ENCODE results near the gene TMEM219. TPM values are rescaled to one million over a fixed set of nuclear protein-coding genes. Genes with fewer than 3 reads are reported as not detected.
A peak's percentile ranks its signal among the peaks of the same experiment; 100 is the strongest.

TMEM219 gene
- total RNA-seq (2011; cell fraction: chromatin; rRNA removed; ENCODE audit: low replicate concordance): 34.9 and 76.7 TPM in 2 replicates
- 63.2 and 73.7 TPM in 2 replicates for total RNA-seq (2011; cell fraction: nucleolus; rRNA removed)
- total RNA-seq (2011; cell fraction: nucleoplasm; rRNA removed): 62.0 and 68.4 TPM in 2 replicates
- 56.4 and 60.5 TPM in 2 replicates for total RNA-seq (2014; rRNA removed)
- 34.1 and 35.3 TPM in 2 replicates for total RNA-seq (2014; rRNA removed; fragmentation: Illumina TruSeq; extraction: Trizol)
- 46.4 and 46.8 TPM in 2 replicates for total RNA-seq (2015; rRNA removed; fragmentation: Illumina TruSeq; extraction: Trizol)
- 57.7 and 64.6 TPM in 2 replicates for total RNA-seq (2021)
- polyA plus RNA-seq (2011; rRNA removed): 55.5 and 85.5 TPM in 2 replicates
- polyA plus RNA-seq (2011; cell fraction: cytosol; rRNA removed): 120 and 121 TPM in 2 replicates
- polyA plus RNA-seq (2011; cell fraction: nucleus; rRNA removed): 192 and 207 TPM in 2 replicates
- polyA plus RNA-seq (2012): 68.1 and 168 TPM in 2 replicates
- polyA plus RNA-seq (2014; fragmentation: Illumina TruSeq; extraction: Trizol): 41.5 and 48.3 TPM in 2 replicates
- 10 to 100 TPM; 49.4 to 57.1 TPM for polyA plus RNA-seq (2014; fragmentation: Nextera tagmentation; extraction: Ambion mirVana)
- 62.8 and 74.4 TPM in 2 replicates for polyA plus RNA-seq (2014; rRNA removed)
- polyA minus RNA-seq (2011; rRNA and poly(A)+ RNA removed): 23.5 and 23.6 TPM in 2 replicates
- 28.1 and 37.4 TPM in 2 replicates for polyA minus RNA-seq (2011; cell fraction: cytosol; rRNA and poly(A)+ RNA removed)
- polyA minus RNA-seq (2011; cell fraction: nucleus; rRNA and poly(A)+ RNA removed): 24.4 and 32.1 TPM in 2 replicates
- Bru-seq, nascent RNA: percentile 50 among the genes with signal in this experiment
- BruChase-seq, experiment 1, labeled RNA remaining after a 2-hour chase: percentile 51 among the genes with signal in this experiment
- percentile 54 among the genes with signal in this experiment for BruChase-seq, experiment 2, labeled RNA remaining after a 6-hour chase
- long read RNA-seq, experiment 1, transcript TMEM219-204 (5 exons, 1,292 nt): major isoform, 31 of 114 reads
- long read RNA-seq, experiment 1, transcript TMEM219-207 (6 exons, 926 nt): minor isoform, 7 of 114 reads
- long read RNA-seq, experiment 1, transcript TMEM219-201 (6 exons, 999 nt): minor isoform, 24 of 114 reads
- long read RNA-seq, experiment 1, partial matches to known transcripts: 17 of 114 reads
- long read RNA-seq, experiment 1, other reads (novel, unspliced or antisense): 32 of 114 reads
- long read RNA-seq, experiment 2, transcript TMEM219-201 (6 exons, 999 nt): minor isoform, 5 of 73 reads
- long read RNA-seq, experiment 2, transcript TMEM219-204 (5 exons, 1,292 nt): major isoform, 41 of 73 reads
- long read RNA-seq, experiment 2, partial matches to known transcripts: 15 of 73 reads
- long read RNA-seq, experiment 2, other reads (novel, unspliced or antisense): 10 of 73 reads
- long read RNA-seq, experiment 3, transcript TMEM219-204 (5 exons, 1,292 nt): major isoform, 13 of 37 reads
- long read RNA-seq, experiment 3, transcript TMEM219-201 (6 exons, 999 nt): minor isoform, 5 of 37 reads
- long read RNA-seq, experiment 3, partial matches to known transcripts: 2 of 37 reads
- long read RNA-seq, experiment 3, other reads (novel, unspliced or antisense): 14 of 37 reads

GRCh38 chr16:29961479-29962343 lies at the start of gene TMEM219:
Gene TMEM219 (plus strand): TSS chr16:29962079. CDS start chr16:29963144, 1,065 bp downstream.
- H3K4me3 ChIP-seq: peak within 1 kb of the TSS; percentile 69
- TSS peak; percentile 97 for BruUV-seq (replicated peaks)
- ChIA-PET POLR2A (interaction anchor here (0.6 to 3.3 kb wide), 8 partner anchors 12 to 810 kb away, joined by 3 to 18 read pairs (median 4); partner anchors contain the start of gene TAOK2), CTCF (ENCODE audit: low intra/inter-chr PET ratio) (no interaction called here)
- peak; percentile 98 for ATAC-seq
- peak; percentile 94 to 99 (median 98) for DNase-seq (ENCODE audit: extremely low read depth in 1 of 4, low spot score in 3 of 4)
- intact Hi-C loops (cut with micrococcal nuclease): loop anchor here (5.0 kb wide), 1 partner anchor 34 kb away; the partner anchor contains the start of gene KCTD13
- H3K27me3 ChIP-seq (ENCODE audit: control insufficient read depth in 2 of 2, insufficient read depth in 2 of 2, low read length in 2 of 2): no peaks in the 10 kb centered on the region
- H3K9me1 ChIP-seq (ENCODE audit: control insufficient read depth, insufficient read depth, low read length): no peaks in the 10 kb centered on the region
- peak within 1 kb of the TSS; percentile 87 for H3K4me2 ChIP-seq (ENCODE audit: insufficient read depth, low read length)
- no peaks in the 10 kb centered on the region for H4K20me1 ChIP-seq (replicated peaks; ENCODE audit: control insufficient read depth, insufficient read depth, low read length)
- peak; percentile 74 for FAIRE-seq
- H3K27ac ChIP-seq (ENCODE audit: extremely low read depth, low read depth, low read length): peak within 1 kb of the TSS; percentile 85
- peaks cover 7% of the 10 kb centered on the region; the same call in 2 of the 3 replicates for H3K79me2 ChIP-seq (ENCODE audit: control insufficient read depth, insufficient read depth, low read length)
- H3K9ac ChIP-seq (ENCODE audit: insufficient read depth in 1 of 2, low read depth in 2 of 2, low read length in 2 of 2): peak within 1 kb of the TSS; percentile 86 to 95
- H3K36me3 ChIP-seq (ENCODE audit: control insufficient read depth, insufficient read depth, low read length): peaks cover 7% of the 10 kb centered on the region; the same call in 2 of the 3 replicates
- peaks cover 12 to 20% of the 10 kb centered on the region in 2 experiments; a peak in 4 of 5 replicates for H3K4me1 ChIP-seq (replicated peaks in 1 of 2; ENCODE audit: control insufficient read depth in 2 of 2, insufficient read depth in 2 of 2, low read length in 2 of 2)
- under 1% methylated on average over 59 of the region's 75 CpGs for WGBS (ENCODE audit: insufficient coverage, low coverage, missing lambda C conversion rate)
- peak within 1 kb of the TSS; percentile 100 for H2AFZ ChIP-seq (ENCODE audit: low read depth, low read length)
- in situ Hi-C loops (cut with MboI): no loop called here
- no peaks in the 10 kb centered on the region; the same call in 1 of the 2 replicates for H3K9me3 ChIP-seq (replicated peaks; ENCODE audit: control insufficient read depth, insufficient read depth, low read depth, low read length)
- peak in 1 of 2 experiments; percentile 50; a peak in 1 of 4 replicates for TF ChIP-seq HDAC1 (IDR thresholded peaks at IDR 0.05)
- no peak for TF ChIP-seq THRAP3 (IDR thresholded peaks at IDR 0.05; ENCODE audit: borderline replicate concordance)
- TF ChIP-seq SOX6 (IDR thresholded peaks at IDR 0.05): peak; percentile 66
- no peak for TF ChIP-seq ZBTB8A (IDR thresholded peaks at IDR 0.05; ENCODE audit: partially characterized antibody)
- TF ChIP-seq CTCFL (IDR thresholded peaks at IDR 0.05; ENCODE audit: borderline replicate concordance, insufficient read depth, low read depth, low read length, poor library complexity, severe bottlenecking): peak; percentile 38
- TF ChIP-seq HDAC2 (IDR thresholded peaks at IDR 0.05): 0 out of 2 replicates have a peak, but pooled peaks have one; percentile 39
- peak; percentile 59 for TF ChIP-seq ASH1L (IDR thresholded peaks at IDR 0.05; ENCODE audit: borderline replicate concordance, low read depth, partially characterized antibody)
- TF ChIP-seq CTBP1 (IDR thresholded peaks at IDR 0.05; ENCODE audit: borderline replicate concordance): peak; percentile 59; the same call in 1 of the 2 replicates
- no peak for TF ChIP-seq EHMT2 (IDR thresholded peaks at IDR 0.05)
- TF ChIP-seq XRCC4 (IDR thresholded peaks at IDR 0.05; ENCODE audit: extremely low read depth, insufficient read depth, insufficient read length): no peak
- TF ChIP-seq MCM7 (IDR thresholded peaks at IDR 0.05): no peak
- peak; percentile 88 for TF ChIP-seq POLR2G (IDR thresholded peaks at IDR 0.05; ENCODE audit: low read depth, low read length)
